ENCODE data around the gene SOCS4. TPM values are rescaled to one million over a fixed set of nuclear protein-coding genes. Genes with fewer than 3 reads are reported as not detected.

SOCS4 gene
- total RNA-seq, 1 experiment from 2014 or later: 31.5 TPM

- no TSS peak for BruUV-seq (replicated peaks)
Observed at GRCh38 chr14:55025948-55026347, 1.1 kb upstream of the SOCS4 start.

GRCh38 chr14:55026441-55026792 lies 619 bp upstream of the SOCS4 start:
- DNase-seq: no peak
- CTCF ChIA-PET: interaction anchor here (0.8 to 1.8 kb wide), 6 partner anchors 25 to 134 kb away, joined by 3 to 10 read pairs (median 3); no protein-coding TSS in a partner anchor
- H3K4me1 Mint-ChIP-seq (ENCODE audit: low read depth, unreplicated experiment): peaks cover 29% of the 10 kb centered on the region

More at GRCh38 chr14:55025948-55026347, 1.1 kb upstream of the SOCS4 start:
- DNase-seq: no peak
- Mint-ChIP-seq H3K9me3 (ENCODE audit: low read depth, unreplicated experiment) (no peaks in the 10 kb centered on the region), H3K27me3 (ENCODE audit: unreplicated experiment) (no peaks in the 10 kb centered on the region), H3K27ac (ENCODE audit: unreplicated experiment) (peak overlapping the region; percentile 23), H3K4me3 (ENCODE audit: low read depth, unreplicated experiment) (peak overlapping the region; percentile 89), H3K4me1 (ENCODE audit: low read depth, unreplicated experiment) (peaks cover 25% of the 10 kb centered on the region), H3K36me3 (ENCODE audit: insufficient read depth, unreplicated experiment) (peaks cover 34% of the 10 kb centered on the region)
- CTCF ChIA-PET: interaction anchor here (1.0 kb wide), 1 partner anchor 78 kb away, joined by 3 read pairs; no protein-coding TSS in a partner anchor
- no peak for TF ChIP-seq CTCF (IDR thresholded peaks at IDR 0.05; ENCODE audit: unreplicated experiment)
- intact Hi-C loops (cut with micrococcal nuclease; ENCODE audit: unreplicated experiment): no loop called here

GRCh38 chr14:55028066-55028465 lies 1.0 kb downstream of the SOCS4 start:
- BruUV-seq (replicated peaks): no TSS peak
- CTCF ChIA-PET: interaction anchor here (1.8 kb wide), 1 partner anchor 133 kb away, joined by 10 read pairs; no protein-coding TSS in a partner anchor
- TF ChIP-seq CTCF (IDR thresholded peaks at IDR 0.05; ENCODE audit: unreplicated experiment): no peak

More at GRCh38 chr14:55026441-55026792, 619 bp upstream of the SOCS4 start:
- TSS peak; percentile 74 for BruUV-seq (replicated peaks)
- H3K27me3 Mint-ChIP-seq (ENCODE audit: unreplicated experiment): no peaks in the 10 kb centered on the region
- TF ChIP-seq CTCF (IDR thresholded peaks at IDR 0.05; ENCODE audit: unreplicated experiment): no peak
- H3K4me3 Mint-ChIP-seq (ENCODE audit: low read depth, unreplicated experiment): peak overlapping the region; percentile 89
- intact Hi-C loops (cut with micrococcal nuclease; ENCODE audit: unreplicated experiment): no loop called here
- peaks cover 34% of the 10 kb centered on the region for H3K36me3 Mint-ChIP-seq (ENCODE audit: insufficient read depth, unreplicated experiment)
- H3K9me3 Mint-ChIP-seq (ENCODE audit: low read depth, unreplicated experiment): no peaks in the 10 kb centered on the region
- H3K27ac Mint-ChIP-seq (ENCODE audit: unreplicated experiment): peak overlapping the region; percentile 23

DNA sequence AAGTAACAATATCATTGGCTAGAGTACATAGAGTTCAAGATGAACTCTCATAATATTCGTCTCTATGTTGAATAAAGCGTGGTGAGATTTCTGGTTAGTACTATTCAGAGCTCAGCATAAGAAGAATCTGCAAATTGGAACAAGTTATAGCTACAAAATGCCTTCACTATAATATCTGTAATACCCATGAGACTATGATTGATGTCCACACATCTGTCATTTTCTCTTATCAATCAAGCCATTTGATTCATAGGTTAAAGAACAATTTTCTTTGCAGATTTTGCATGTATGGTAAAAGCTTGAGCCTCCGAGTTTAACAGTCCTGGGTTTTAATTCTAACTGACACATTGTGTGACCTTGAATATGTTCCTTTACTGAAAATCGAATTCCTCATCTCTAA lies 1.4 kb downstream of the SOCS4 start:
- no TSS peak for BruUV-seq (replicated peaks)
- H3K27ac Mint-ChIP-seq (ENCODE audit: unreplicated experiment): peak overlapping the region; percentile 23
- CTCF ChIA-PET: no interaction called here
- DNase-seq: no peak
- H3K9me3 Mint-ChIP-seq (ENCODE audit: low read depth, unreplicated experiment): no peaks in the 10 kb centered on the region
- peaks cover 34% of the 10 kb centered on the region for H3K36me3 Mint-ChIP-seq (ENCODE audit: insufficient read depth, unreplicated experiment)
- peak overlapping the region; percentile 89 for H3K4me3 Mint-ChIP-seq (ENCODE audit: low read depth, unreplicated experiment)
- H3K27me3 Mint-ChIP-seq (ENCODE audit: unreplicated experiment): no peaks in the 10 kb centered on the region
- peaks cover 32% of the 10 kb centered on the region for H3K4me1 Mint-ChIP-seq (ENCODE audit: low read depth, unreplicated experiment)
- no peak for TF ChIP-seq CTCF (IDR thresholded peaks at IDR 0.05; ENCODE audit: unreplicated experiment)
- intact Hi-C loops (cut with micrococcal nuclease; ENCODE audit: unreplicated experiment): no loop called here

More at GRCh38 chr14:55028066-55028465, 1.0 kb downstream of the SOCS4 start:
- intact Hi-C loops (cut with micrococcal nuclease; ENCODE audit: unreplicated experiment): no loop called here
- DNase-seq: no peak
- Mint-ChIP-seq H3K27ac (ENCODE audit: unreplicated experiment) (peak overlapping the region; percentile 23), H3K36me3 (ENCODE audit: insufficient read depth, unreplicated experiment) (peaks cover 34% of the 10 kb centered on the region), H3K4me1 (ENCODE audit: low read depth, unreplicated experiment) (peaks cover 32% of the 10 kb centered on the region), H3K9me3 (ENCODE audit: low read depth, unreplicated experiment) (no peaks in the 10 kb centered on the region), H3K27me3 (ENCODE audit: unreplicated experiment) (no peaks in the 10 kb centered on the region), H3K4me3 (ENCODE audit: low read depth, unreplicated experiment) (peak overlapping the region; percentile 89)
